Fibroblast of lung (primary cell): ENCODE data around the gene SORCS2. TPM values are rescaled to one million over a fixed set of nuclear protein-coding genes. Genes with fewer than 3 reads are reported as not detected.
A peak's percentile ranks its signal among the peaks of the same experiment; 100 is the strongest.

Source experiments
- DNase-seq, 2 donors: peaks; one replicate each; pipeline versions ENCODE4 v3.0.0 to v3.0.0-alpha.2; 2010; ENCODE audit warnings: low read depth in 2 of 2
- H2AFZ ChIP-seq: 2 replicates; pipeline ENCODE4 v1.5.1; 2012; ENCODE audit warnings: low read length, control low read depth, inconsistent platforms
- H3K27ac ChIP-seq: 2 replicates; pipeline ENCODE4 v1.5.1; 2011; ENCODE audit warnings: low read length, control low read depth; ENCODE audit not compliant: insufficient read depth
- H3K27me3 ChIP-seq: 2 replicates; pipeline ENCODE4 v1.5.1; 2011; ENCODE audit warnings: mild to moderate bottlenecking, low read length; ENCODE audit not compliant: control insufficient read depth, insufficient read depth
- H3K36me3 ChIP-seq: 2 replicates; pipeline ENCODE4 v1.5.1; 2011; ENCODE audit warnings: low read length; ENCODE audit not compliant: control insufficient read depth, insufficient read depth
- H3K4me1 ChIP-seq: 2 replicates; pipeline ENCODE4 v1.5.1; 2011; ENCODE audit warnings: low read length; ENCODE audit not compliant: control insufficient read depth, insufficient read depth; ENCODE audit errors: extremely low read depth
- H3K4me2 ChIP-seq: 2 replicates; pipeline ENCODE4 v1.5.1; 2011; ENCODE audit warnings: low read length, control low read depth; ENCODE audit not compliant: insufficient read depth; ENCODE audit errors: extremely low read depth
- H3K4me3 ChIP-seq, 4 experiments: fragments of 200-600 bp in 1 of 4; sonication (generic) in 1 of 4; replicated peaks in 1 of 4; 2 replicates each; pipeline ENCODE4 v1.5.1; 2011 to 2016; ENCODE audit warnings: low read length in 4 of 4, low read depth in 3 of 4, mild to moderate bottlenecking in 3 of 4, control low read depth in 2 of 4, inconsistent platforms in 1 of 4, mixed read lengths in 1 of 4; ENCODE audit not compliant: insufficient read depth in 1 of 4; ENCODE audit errors: control extremely low read depth in 1 of 4
- H3K79me2 ChIP-seq: 2 replicates; pipeline ENCODE4 v1.5.1; 2012; ENCODE audit warnings: mild to moderate bottlenecking, low read length, inconsistent platforms; ENCODE audit not compliant: control insufficient read depth, insufficient read depth
- H3K9ac ChIP-seq: 2 replicates; pipeline ENCODE4 v1.5.1; 2011; ENCODE audit warnings: mild to moderate bottlenecking, low read length, control low read depth; ENCODE audit not compliant: insufficient read depth
- H3K9me3 ChIP-seq: 2 replicates; pipeline ENCODE4 v1.5.1; 2012; ENCODE audit warnings: low read depth, low read length; ENCODE audit not compliant: control insufficient read depth, insufficient read depth
- H4K20me1 ChIP-seq: 2 replicates; pipeline ENCODE4 v1.5.1; 2011; ENCODE audit warnings: low read length; ENCODE audit not compliant: control insufficient read depth, insufficient read depth; ENCODE audit errors: extremely low read depth
- EZH2 ChIP-seq: IDR thresholded peaks from 2 replicates; pipeline ENCODE4 v1.5.1; 2012; ENCODE audit warnings: low read length, control low read depth, mild to moderate bottlenecking; ENCODE audit errors: missing control alignments
- polyA plus RNA-seq, 2 donors: library from polyadenylated mRNA; depleted of rRNA in 1 of 2; stranded (reverse) in 1 of 2; unstranded in 1 of 2; fragments of >200 nt; gene quantifications; 2 replicates each; pipeline ENCODE4 v1.2.1, GENCODE V29; 2011 to 2012; ENCODE audit warnings: missing spikeins in 1 of 2
- total RNA-seq: library from RNA; depleted of rRNA; stranded (reverse); fragments of >200 nt; gene quantifications from 2 replicates; pipeline ENCODE4 v1.2.1, GENCODE V29; 2014
- TF ChIP-seq, protein P1 (sequence below), 2 donors: IDR thresholded peaks in 1 of 2; conservative IDR thresholded peaks in 1 of 2; 1 replicate in 1 of 2; 2 replicates in 1 of 2; pipeline ENCODE4 v1.5.1; 2011 to 2012; ENCODE audit warnings: low read length in 2 of 2, control low read depth in 1 of 2, inconsistent platforms in 1 of 2, low read depth in 1 of 2, mild to moderate bottlenecking in 1 of 2

SORCS2 gene
- total and polyA plus RNA-seq, 2 donors (not counting 1 experiment from before 2014, with no cell fraction given), result 0.17 to 0.41 TPM

DNA sequence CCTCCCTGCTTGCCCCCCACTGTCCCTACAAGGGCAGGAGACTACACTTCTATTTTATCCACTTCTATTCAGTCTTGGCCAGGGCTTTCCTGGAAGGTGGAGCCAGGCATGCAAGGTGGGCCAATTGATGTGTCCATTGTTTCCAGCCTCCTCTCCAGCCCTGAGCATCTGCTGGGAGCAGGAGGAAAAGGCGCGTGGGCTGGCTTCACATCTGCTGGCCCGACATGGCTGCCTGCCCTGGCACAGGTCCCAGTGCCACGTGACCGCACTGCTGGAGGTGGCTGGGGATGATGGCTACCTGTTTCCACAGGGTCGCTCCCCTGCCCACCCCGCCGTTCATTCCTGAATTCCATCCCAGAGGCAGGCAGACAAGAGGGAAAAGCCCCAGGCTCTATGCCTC is 499.6 kb downstream of the SORCS2 start:
- H3K79me2 ChIP-seq, result no peaks in the 10 kb centered on the region
- peaks cover 2% of the 10 kb centered on the region for H3K27me3 ChIP-seq
- H3K4me2 ChIP-seq, result no peak overlapping the region
- no peak overlapping the region for H2AFZ ChIP-seq
- no peaks in the 10 kb centered on the region for H3K4me1 ChIP-seq
- H3K4me3 ChIP-seq, result no peak overlapping the region
- H3K9ac ChIP-seq, result no peak overlapping the region
- no peaks in the 10 kb centered on the region for H3K9me3 ChIP-seq
- H3K36me3 ChIP-seq, result no peaks in the 10 kb centered on the region
- TF ChIP-seq, protein P1, sequence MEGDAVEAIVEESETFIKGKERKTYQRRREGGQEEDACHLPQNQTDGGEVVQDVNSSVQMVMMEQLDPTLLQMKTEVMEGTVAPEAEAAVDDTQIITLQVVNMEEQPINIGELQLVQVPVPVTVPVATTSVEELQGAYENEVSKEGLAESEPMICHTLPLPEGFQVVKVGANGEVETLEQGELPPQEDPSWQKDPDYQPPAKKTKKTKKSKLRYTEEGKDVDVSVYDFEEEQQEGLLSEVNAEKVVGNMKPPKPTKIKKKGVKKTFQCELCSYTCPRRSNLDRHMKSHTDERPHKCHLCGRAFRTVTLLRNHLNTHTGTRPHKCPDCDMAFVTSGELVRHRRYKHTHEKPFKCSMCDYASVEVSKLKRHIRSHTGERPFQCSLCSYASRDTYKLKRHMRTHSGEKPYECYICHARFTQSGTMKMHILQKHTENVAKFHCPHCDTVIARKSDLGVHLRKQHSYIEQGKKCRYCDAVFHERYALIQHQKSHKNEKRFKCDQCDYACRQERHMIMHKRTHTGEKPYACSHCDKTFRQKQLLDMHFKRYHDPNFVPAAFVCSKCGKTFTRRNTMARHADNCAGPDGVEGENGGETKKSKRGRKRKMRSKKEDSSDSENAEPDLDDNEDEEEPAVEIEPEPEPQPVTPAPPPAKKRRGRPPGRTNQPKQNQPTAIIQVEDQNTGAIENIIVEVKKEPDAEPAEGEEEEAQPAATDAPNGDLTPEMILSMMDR (conservative IDR thresholded peaks at IDR 0.05 in 1 of 2, IDR thresholded peaks at IDR 0.05 in 1 of 2; ENCODE audit: low read depth in 1 of 2, low read length in 2 of 2), result no peak
- TF ChIP-seq EZH2, result no peak
- no peak overlapping the region for H3K27ac ChIP-seq
- no peaks in the 10 kb centered on the region for H4K20me1 ChIP-seq
- DNase-seq, result peak in 1 of 2 donors; percentile 41

DNA sequence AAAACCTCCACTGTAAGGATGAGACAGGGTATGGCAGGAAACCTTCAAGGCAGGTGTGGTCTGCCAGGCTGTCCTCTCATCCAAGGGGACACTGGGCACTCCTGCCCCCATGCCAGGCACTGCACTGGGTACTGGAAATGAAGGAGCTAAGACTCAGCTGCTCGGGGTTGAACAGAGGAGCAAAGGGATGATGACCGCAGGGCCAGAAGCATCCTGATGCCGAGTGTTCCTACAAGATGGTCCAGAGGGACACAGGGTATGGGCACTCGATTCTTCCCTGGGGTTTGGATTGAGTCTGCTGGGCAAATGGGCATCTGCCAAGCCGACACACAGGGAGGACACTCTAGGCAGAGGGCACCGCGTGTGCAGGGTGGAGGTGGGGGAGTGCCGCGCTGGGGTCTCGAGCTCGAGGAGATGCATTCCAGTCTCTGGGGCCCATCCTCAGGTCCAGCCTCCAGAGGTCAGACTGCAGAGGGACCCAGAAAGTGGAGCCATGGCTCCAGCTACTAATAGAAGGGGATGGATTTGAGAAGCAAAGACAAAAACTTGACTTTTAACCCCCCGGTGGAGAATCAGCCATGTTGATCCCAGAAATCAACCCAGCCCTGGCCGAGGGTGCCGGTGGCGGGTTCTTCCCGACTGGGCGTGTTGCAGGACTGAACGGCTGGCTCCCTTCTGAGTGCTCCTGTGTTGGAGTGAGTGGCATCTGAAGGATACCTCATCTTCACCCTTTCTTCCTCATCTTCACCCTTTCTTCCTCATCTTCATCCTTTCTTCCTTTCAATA is 500.3 kb downstream of the SORCS2 start:
- no peak overlapping the region for H3K9ac ChIP-seq
- no peak overlapping the region for H2AFZ ChIP-seq
- H4K20me1 ChIP-seq, result no peaks in the 10 kb centered on the region
- H3K4me1 ChIP-seq, result no peaks in the 10 kb centered on the region
- H3K4me2 ChIP-seq, result no peak overlapping the region
- H3K79me2 ChIP-seq, result no peaks in the 10 kb centered on the region
- H3K27me3 ChIP-seq, result peaks cover 2% of the 10 kb centered on the region
- H3K36me3 ChIP-seq, result no peaks in the 10 kb centered on the region
- no peaks in the 10 kb centered on the region for H3K9me3 ChIP-seq
- no peak overlapping the region for H3K27ac ChIP-seq
- DNase-seq, result no peak
- no peak for TF ChIP-seq EZH2
- TF ChIP-seq, protein P1 (conservative IDR thresholded peaks at IDR 0.05 in 1 of 2, IDR thresholded peaks at IDR 0.05 in 1 of 2; ENCODE audit: low read depth in 1 of 2, low read length in 2 of 2), result no peak
- H3K4me3 ChIP-seq, result no peak overlapping the region

GRCh38 chr4:7693237-7693608 is 500.9 kb downstream of the SORCS2 start:
- no peaks in the 10 kb centered on the region for H3K4me1 ChIP-seq
- H3K79me2 ChIP-seq, result no peaks in the 10 kb centered on the region
- peaks cover 2% of the 10 kb centered on the region for H3K27me3 ChIP-seq
- no peaks in the 10 kb centered on the region for H3K36me3 ChIP-seq
- H3K9ac ChIP-seq, result no peak overlapping the region
- H3K27ac ChIP-seq, result no peak overlapping the region
- TF ChIP-seq, protein P1 (conservative IDR thresholded peaks at IDR 0.05 in 1 of 2, IDR thresholded peaks at IDR 0.05 in 1 of 2; ENCODE audit: low read depth in 1 of 2, low read length in 2 of 2), result no peak
- no peak for TF ChIP-seq EZH2
- H3K4me2 ChIP-seq, result no peak overlapping the region
- H3K9me3 ChIP-seq, result no peaks in the 10 kb centered on the region
- DNase-seq, result no peak
- H3K4me3 ChIP-seq, result no peak overlapping the region
- H2AFZ ChIP-seq, result no peak overlapping the region
- H4K20me1 ChIP-seq, result no peaks in the 10 kb centered on the region
